Epithelial cell of prostate (primary cell): ENCODE results near the gene P2RX6.
"Not testable (repeated sequence)": the region's sequence is repeated elsewhere in the genome, so short reads cannot be mapped to it uniquely, and the experiment has no call there.

Experiments
- DNase-seq: peaks from one replicate; pipeline ENCODE4 v3.0.0-alpha.2; 2011; ENCODE audit warnings: low read depth, low spot score
- H3K27ac ChIP-seq: fragments of 450-650 bp; 2 replicates; pipeline ENCODE4 v1.5.1; 2017; ENCODE audit warnings: mild to moderate bottlenecking

P2RX6 gene

DNA sequence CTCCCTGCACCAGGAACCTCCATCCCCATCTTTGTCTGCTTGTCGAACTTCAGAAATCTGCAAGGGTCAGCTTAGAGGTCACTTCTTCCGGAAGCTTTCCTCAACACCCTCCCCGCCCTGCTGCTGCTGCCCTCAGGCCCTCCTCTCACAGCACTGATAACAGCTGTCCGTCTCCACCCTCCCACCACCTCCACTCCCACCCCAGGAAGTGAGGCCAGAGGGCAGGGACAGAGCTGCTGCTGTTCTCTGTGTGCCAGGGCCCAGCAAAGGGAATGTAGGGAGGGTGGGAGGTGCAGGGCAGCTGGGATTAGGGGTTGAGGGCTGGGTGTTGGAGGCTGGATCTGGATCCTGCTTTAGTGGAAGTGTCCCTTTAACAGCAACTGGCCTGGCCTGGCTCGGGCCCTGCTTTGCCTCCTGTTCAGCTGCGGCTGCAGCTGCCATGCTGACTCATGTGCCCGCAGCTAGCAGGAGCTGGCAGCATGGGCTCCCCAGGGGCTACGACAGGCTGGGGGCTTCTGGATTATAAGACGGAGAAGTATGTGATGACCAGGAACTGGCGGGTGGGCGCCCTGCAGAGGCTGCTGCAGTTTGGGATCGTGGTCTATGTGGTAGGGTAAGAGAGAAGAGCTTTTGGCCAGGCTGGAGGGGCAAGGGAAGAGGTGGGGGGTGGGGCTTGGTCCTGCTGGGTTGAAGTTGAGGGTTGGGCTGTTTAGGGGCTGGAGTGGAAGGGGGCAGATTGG is at the start of gene P2RX6:
Gene P2RX6 (plus strand): TSS at position 440 of the 740 bp plus-strand sequence. CDS start 10 bp downstream, at position 450.
- no peak within 1 kb of the TSS for H3K27ac ChIP-seq
- no peak for DNase-seq

GRCh38 chr22:20965888-20966855 is 48.8 kb upstream of the P2RX6 start:
- no peak overlapping the region for H3K27ac ChIP-seq
- no peak for DNase-seq

DNA sequence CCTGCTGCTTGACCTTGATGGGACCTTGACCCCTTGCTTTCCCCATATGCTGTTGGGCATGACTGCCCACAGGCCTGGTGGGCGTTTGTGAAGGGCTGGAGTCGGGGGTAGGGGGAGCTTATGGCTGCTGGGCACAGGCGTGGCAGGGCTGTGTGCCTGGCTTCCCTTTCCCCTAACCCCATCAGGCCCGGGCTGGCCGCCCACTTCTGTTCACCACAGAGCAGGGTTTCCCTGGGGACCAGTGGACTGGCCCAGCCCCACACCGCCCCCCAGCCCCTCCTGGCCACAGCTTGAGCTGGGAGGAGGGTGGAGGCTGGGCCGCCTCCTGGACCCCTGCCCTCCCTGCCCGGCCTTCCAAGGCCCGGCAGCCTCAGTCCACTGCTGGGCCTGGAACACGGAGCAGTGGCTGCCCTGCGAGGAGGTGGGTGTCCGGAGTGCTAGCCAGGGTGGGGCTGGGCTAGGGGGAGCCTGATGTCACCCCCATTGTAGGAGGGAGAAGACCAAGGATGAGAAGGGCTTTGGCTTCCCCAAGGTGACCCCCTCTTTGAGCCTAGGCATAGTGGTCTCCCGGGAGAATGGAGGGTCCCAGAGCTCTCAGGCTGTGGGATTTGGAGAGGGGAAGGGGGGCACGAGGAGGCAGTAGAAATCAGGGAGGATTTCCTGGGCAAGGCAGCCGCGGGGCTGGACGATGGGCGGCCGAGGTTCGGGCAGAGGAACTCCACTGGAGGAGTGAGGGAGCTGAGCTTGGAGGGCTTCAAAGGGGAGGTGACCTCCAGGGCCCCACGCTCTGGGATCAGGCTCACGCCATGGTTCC is 47.9 kb upstream of the P2RX6 start, which contains the start of gene AIFM3:
Gene AIFM3 (plus strand): TSS at position 373 of the 814 bp plus-strand sequence. CDS start 690 bp downstream, outside the sequence.
- DNase-seq, result no peak
- no peak within 1 kb of the TSS for H3K27ac ChIP-seq

- no peak for DNase-seq
- no peak overlapping the region for H3K27ac ChIP-seq
Observed at GRCh38 chr22:20967697-20968211, 47.2 kb upstream of the P2RX6 start.

DNA sequence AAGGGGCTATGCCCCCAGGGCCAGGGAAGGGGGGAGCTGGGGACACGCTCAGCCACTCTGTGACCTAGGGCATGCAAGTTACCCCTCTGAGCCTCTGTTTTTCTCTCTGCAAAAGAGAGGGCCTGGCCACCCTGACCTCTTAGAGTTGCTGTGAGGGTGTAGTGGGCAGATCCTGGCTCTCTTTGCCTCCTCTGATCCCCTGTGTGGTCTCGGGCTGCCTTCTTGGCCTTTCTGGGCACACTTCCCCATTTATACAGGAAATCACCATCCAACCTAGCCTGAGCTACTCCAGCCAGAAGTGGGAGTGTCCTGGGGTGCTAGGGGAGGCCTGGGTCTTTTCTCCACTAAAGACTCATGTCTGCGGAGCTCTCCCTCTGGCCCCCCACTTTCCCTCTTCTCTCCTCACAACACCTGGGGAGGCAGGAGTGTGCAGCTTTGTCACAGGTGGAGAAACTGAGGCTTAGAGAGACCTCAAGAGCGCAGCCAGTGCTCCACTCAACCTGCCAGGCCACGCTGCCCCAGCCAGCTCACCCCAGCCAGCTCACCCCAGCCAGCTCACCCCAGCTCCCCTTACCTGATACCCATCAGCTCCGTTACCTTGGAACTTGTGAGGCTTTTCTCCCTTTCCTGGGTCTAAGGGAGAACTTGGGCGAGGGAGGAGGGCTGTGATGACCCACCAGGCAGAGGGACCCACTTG is 46.5 kb upstream of the P2RX6 start:
- DNase-seq, result no peak
- no peak overlapping the region for H3K27ac ChIP-seq

DNA sequence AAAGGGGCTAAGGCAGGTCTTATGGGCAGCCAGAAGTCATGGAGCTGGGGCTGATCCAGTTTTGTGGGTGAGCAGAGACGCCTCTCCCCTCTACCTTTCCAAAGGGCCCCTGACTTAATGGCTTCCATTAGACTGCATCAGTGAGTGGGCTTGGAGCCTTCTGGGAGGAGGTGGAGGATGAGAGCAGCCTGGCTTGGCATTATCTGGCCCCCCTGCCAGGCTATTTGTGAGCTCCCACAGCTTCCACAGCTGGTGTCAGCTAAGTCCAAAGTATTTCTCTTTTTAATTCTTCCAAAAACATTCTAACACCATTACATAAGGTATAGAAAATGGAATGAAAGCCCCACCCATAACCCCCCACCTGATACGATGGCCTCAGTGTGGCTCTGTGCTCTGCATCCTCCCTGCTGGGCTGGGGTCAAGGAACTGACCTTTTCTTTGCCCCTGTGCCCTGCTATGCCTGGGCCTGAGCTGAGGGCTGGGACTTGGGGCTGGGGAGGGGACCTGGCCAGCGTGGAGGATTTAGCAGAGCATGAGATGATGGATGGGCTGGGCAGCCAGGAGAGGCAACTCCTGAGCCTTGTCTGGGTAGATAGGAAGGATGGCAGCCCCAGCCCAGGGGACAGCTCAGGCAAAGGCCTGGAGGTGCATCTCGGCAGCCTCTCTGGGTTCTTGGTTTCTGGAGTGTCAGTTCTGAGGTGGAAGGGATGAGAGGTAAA is 43.9 kb upstream of the P2RX6 start:
- no peak overlapping the region for H3K27ac ChIP-seq
- DNase-seq, result no peak

DNA sequence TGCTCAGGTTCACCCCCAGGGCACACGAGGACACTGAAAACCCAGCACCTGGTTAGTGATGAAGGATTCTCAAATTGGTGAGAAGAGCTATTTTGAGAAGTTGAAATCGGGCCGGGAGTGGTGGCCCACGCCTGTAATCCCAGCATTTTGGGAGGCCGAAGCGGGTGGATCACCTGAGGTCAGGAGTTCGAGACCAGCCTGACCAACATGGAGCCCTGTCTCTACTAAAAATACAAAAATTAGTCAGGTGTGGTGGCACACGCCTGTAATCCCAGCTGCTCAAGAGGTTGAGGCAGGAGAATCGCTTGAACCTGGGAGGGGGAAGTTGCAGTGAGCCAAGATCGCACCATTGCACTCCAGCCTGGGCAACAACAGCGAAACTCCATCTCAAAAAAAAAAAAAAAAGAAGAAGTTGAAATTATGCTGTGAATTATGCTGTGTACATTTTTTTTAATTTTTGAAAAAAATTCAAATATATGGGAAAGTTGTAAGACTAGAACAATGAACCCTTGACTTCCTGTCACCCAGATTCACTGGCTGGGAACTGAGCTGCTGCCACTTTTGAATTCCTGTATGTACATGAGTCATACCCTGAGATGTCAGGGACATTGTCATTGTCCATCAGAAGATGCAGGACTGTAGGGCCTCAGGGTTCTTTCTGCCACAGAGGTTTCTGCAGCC is 42.8 kb upstream of the P2RX6 start:
- not testable (repeated sequence) for DNase-seq

GRCh38 chr22:20972933-20973577 is 41.9 kb upstream of the P2RX6 start:
- no peak for DNase-seq
- no peak overlapping the region for H3K27ac ChIP-seq

More for the DNA sequence above, 42.8 kb upstream of the P2RX6 start:
- H3K27ac ChIP-seq, result not testable (repeated sequence)

DNA sequence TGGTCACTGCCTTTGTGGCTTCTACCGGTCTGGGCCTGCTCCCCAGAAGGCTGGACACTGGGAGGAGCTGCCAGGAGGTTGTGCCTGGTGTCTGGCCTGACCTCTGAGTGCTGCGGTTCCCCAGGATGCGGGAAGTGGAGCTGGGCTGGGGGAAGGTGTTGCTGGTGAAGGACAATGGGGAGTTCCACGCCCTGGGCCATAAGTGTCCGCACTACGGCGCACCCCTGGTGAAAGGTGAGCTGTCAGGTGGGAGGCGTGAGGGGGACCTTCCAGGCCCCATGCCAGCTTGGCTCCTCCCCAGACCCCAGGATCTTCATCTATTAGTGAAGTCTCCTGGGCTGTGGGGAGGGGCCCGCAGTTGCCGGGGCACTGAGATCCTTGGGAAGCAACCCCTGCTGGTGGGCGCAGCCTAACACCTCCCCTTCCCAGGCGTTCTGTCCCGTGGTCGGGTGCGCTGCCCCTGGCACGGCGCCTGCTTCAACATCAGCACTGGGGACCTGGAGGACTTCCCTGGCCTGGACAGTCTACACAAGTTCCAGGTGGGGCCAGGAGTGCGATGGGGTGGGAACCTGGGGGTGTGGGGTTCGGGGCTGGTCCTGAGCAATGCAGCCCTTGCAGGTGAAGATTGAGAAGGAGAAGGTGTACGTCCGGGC is 41.2 kb upstream of the P2RX6 start:
- DNase-seq, result no peak
- H3K27ac ChIP-seq, result no peak overlapping the region

- H3K27ac ChIP-seq, result no peak overlapping the region
Observed at GRCh38 chr22:20974336-20974955, 40.5 kb upstream of the P2RX6 start.

DNA sequence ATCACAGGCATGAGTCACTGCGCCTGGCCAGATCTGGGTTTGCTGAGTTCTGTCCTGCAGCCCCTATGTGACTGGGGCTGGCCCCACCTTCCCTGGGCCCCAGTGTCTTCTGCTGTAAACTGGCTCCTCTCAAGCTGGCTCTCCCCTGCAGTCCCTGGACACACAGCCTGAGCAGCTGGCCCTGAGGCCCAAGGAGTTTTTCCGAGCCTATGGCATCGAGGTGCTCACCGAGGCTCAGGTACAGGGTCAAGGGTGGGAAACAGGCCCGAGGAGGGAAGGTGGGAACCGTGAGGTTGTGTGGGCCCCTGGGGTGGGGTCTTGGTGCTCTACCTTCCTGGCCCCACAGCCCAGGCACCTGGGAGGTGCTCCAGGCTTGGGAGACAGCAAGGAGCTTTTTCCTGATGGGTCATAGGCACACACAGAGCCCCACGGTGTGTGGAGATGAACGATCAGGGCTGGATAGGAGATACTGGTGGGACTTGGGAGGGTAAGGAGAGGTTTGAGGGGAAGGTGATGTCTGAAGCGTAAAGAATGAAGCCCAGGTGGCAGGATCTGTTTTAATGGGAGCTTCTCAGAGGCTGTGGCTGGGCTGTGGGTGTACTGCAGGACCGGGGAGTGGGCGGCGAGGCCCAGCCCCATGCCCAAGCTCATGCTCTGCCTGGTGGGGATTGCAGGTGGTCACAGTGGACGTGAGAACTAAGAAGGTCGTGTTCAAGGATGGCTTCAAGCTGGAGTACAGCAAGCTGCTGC is 39.2 kb upstream of the P2RX6 start:
- DNase-seq, result no peak

More at GRCh38 chr22:20974336-20974955, 40.5 kb upstream of the P2RX6 start:
- DNase-seq, result no peak

GRCh38 chr22:20976291-20976877 is 38.6 kb upstream of the P2RX6 start:
- no peak overlapping the region for H3K27ac ChIP-seq
- no peak for DNase-seq

More for the DNA sequence above, 39.2 kb upstream of the P2RX6 start:
- no peak overlapping the region for H3K27ac ChIP-seq

- H3K27ac ChIP-seq, result no peak overlapping the region
- no peak for DNase-seq
Observed at GRCh38 chr22:20977019-20977418, 37.9 kb upstream of the P2RX6 start.

GRCh38 chr22:20977516-20978170 is 37.3 kb upstream of the P2RX6 start:
- H3K27ac ChIP-seq, result no peak overlapping the region
- no peak for DNase-seq

GRCh38 chr22:20978419-20978818 is 36.5 kb upstream of the P2RX6 start:
- no peak for DNase-seq

More at GRCh38 chr22:20978419-20978818, 36.5 kb upstream of the P2RX6 start:
- no peak overlapping the region for H3K27ac ChIP-seq
